Measurements from ENCODE around the gene STAP2. TPM values are rescaled to one million over a fixed set of nuclear protein-coding genes. Genes with fewer than 3 reads are reported as not detected.
"Not testable (repeated sequence)": the region's sequence is repeated elsewhere in the genome, so short reads cannot be mapped to it uniquely, and the experiment has no call there.

STAP2 gene
- total RNA-seq, 1 donor from 2014 or later = 3.7 TPM

DNA sequence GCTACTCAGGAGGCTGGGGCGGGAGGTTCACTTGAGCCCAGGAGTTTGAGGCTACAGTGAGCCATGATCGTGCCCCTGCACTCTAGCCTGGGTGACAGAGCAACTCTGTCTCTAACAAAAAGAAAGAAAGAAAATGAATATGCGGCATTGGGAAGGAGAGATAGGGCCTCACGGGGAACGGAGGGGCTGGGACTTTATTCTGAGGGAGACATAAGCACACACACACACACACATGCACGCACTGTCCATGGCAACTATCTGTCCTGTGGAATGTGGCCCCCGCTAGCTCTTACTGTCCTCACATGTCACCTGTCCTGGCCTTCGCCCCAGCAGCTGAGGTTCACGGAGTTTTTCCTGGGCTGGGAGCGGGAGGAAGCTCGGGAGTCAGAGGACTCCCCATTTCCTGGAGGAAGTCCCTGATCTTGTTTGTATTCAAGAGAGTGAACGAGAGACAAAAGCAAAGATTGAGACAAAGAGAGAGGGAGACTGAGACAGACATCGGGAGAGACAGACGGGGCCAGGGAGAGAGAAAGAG, 654 bp downstream of the STAP2 start:
- no peak for DNase-seq (ENCODE audit: low spot score)
- intact Hi-C loops (cut with DNase I) = no loop called here
- ATAC-seq = no peak

DNA sequence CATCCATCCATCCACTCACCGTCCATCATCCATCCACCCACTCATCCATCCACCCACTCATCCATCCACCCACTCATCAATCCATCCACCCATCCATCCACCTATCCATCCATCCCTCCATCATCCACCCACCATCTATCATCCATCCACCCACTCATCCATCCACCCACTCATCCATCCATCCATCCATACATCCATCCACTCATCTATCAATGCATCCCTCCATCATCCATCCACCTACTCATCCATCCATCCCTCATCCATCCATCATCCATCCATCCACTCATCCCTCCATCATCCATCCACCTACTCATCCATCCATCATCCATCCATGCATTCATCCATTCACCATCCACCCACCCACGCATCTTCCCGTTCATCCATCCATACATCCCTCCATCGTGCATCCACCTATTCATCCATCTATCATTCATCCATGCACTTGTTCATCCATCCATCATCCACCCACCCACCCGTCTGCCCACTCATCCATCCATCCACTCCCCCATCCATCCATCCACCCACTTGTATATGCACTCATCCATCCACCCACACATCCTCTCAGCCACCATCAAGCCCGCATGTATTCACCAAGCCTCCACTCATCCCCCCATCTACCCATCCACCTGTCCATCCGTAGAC, 3.6 kb downstream of the STAP2 start:
- no peak for DNase-seq (ENCODE audit: low spot score)
- intact Hi-C loops (cut with DNase I) = no loop called here
- no peak for ATAC-seq

- intact Hi-C loops (cut with DNase I) = no loop called here
- DNase-seq (ENCODE audit: low spot score) (no peak), ATAC-seq (no peak)
Measured at GRCh38 chr19:4329858-4330257, 8.8 kb downstream of the STAP2 start.

- intact Hi-C loops (cut with DNase I); DNase-seq (ENCODE audit: low spot score); ATAC-seq: not testable (repeated sequence)
Measured at GRCh38 chr19:4328991-4329681, 9.5 kb downstream of the STAP2 start.

- ATAC-seq (peak; percentile 96), DNase-seq (ENCODE audit: low spot score) (peak; percentile 97)
- intact Hi-C loops (cut with DNase I) = no loop called here
Measured at GRCh38 chr19:4328243-4328990, 10.2 kb downstream of the STAP2 start.

GRCh38 chr19:4327877-4328242, 10.8 kb downstream of the STAP2 start:
- no peak for ATAC-seq
- intact Hi-C loops (cut with DNase I) = no loop called here
- DNase-seq (ENCODE audit: low spot score) = no peak

DNA sequence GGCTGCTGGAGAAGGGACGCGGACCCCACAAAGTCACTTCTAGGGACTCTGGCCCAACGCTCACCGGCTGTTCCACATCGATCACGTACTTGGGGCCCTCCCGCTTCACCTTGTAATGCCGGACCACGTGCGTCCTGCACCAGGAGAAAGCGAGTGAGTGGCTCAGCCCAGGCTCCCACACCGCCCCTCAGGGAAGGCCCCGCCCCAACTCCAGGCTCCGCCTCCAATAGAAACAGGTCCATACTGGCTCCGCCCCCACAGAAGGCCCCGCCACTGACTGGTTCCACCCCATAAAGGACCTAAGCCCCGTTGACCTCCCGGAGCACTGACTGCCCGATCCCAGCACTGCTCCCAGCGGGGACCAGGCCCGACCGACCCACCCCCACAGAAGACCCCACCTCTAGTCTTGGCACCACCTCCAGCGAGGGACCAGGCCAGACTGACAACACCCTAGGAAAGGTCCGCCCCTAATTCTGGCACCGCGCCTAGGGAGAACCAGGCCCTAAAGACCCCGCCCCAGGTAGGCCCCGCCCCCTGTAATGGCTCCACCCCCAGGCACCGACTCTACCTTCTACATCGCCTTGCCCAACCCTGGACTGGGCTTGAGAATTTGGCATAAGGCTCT, 11.3 kb downstream of the STAP2 start:
- intact Hi-C loops (cut with DNase I) = no loop called here
- DNase-seq (ENCODE audit: low spot score) = peak; percentile 83
- ATAC-seq = peak; percentile 67

- intact Hi-C loops (cut with DNase I) = no loop called here
- DNase-seq (ENCODE audit: low spot score) = no peak
- ATAC-seq = no peak
Measured at GRCh38 chr19:4326837-4327251, 11.8 kb downstream of the STAP2 start.

DNA sequence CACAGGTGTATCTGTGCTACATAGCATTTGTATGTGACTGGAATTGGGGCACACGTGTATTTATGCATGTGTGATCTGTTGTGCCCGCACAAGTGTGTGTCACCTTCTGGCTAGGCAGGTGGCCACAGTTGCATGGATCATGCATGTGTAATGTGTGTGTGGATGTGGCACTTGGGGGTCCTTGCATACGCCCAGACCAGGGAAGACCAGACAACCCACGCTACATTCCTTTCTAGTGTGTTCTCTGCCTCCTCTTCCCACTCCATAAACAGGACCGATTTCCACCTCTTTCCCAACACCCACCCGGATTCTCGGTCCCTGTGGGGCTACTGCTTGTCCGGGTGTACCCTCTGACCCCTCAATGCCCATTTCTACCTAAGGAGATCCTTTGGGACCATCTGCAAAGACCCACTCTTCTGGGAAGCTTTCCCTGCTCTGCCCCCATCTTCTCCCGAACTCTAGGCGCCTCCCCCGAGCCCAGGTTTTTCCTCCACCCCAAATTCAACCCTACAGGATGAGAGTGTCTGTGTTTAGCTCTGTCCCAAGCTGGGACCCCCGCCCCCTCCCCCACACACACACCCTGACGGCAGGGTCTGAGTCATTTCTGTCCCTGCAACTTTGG, 12.3 kb downstream of the STAP2 start:
- intact Hi-C loops (cut with DNase I) = no loop called here
- DNase-seq (ENCODE audit: low spot score) = no peak
- ATAC-seq = no peak

DNA sequence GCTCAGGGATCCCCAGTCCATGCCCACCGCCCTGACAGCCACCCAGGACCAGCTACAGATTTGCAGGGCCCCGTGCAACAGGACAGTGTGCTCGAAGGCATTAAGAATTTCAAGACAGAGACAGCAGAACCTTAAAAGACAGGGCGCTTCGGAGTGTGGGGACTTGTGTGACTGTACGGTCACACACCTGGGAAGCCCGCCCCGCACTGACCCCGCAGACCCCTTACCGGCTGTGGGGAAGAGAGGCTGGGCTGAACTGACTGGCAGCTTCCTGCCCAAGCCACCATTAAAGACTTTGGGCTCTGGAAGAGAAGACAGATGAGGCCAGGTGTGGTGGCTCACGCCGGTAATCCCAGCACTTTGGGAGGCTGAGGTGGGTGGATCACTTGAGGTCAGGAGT, 14.4 kb downstream of the STAP2 start:
- ATAC-seq = no peak
- intact Hi-C loops (cut with DNase I) = no loop called here
- DNase-seq (ENCODE audit: low spot score) = no peak

- ATAC-seq (no peak), DNase-seq (ENCODE audit: low spot score) (no peak)
- intact Hi-C loops (cut with DNase I) = no loop called here
Measured at GRCh38 chr19:4323692-4324091, 14.9 kb downstream of the STAP2 start.

DNA sequence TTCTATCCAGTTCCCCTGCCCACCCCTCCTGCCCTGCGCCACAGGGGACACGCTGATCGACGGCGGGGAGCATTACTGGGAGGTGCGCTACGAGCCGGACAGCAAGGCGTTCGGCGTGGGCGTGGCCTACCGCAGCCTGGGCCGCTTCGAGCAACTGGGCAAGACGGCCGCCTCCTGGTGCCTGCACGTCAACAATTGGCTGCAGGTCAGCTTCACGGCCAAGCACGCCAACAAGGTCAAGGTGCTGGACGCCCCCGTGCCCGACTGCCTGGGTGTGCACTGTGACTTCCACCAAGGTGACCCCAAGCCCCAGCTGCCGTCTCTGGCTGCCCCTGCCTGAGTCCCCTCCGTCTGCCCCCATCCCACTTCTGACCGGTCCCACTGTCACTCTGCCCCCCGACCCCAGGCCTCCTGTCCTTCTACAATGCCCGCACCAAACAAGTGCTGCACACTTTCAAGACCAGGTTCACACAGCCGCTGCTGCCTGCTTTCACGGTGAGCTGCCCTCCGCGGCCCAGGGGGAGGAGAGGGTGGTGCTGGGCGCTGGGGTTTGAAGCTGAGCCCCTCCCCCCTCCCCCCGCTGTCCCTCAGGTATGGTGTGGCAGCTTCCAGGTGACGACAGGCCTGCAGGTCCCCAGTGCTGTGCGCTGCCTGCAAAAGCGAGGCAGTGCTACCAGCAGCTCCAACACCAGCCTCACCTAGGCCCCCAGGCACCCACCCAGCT, 15.5 kb downstream of the STAP2 start:
- ATAC-seq (no peak), DNase-seq (ENCODE audit: low spot score) (no peak)
- intact Hi-C loops (cut with DNase I) = no loop called here

DNA sequence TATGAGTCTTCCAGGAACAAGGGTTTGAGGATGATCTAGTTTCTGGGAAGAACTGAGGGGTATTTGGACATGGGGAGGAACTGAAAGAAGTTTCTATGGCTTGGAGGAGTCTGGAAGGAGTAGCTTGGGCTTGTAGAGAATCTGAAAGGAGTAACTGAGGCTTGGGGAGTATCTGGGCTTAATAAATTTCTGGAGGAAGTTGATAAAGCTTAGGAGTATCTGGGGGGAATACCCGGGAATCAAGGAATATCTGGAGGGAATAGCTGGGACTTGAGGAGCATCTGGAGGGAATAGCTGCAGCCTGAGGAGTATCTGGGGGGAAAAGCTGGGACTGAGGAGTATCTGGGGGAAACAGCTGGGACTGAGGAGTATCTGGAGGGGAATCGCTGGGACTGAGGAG, 18.2 kb downstream of the STAP2 start:
- intact Hi-C loops (cut with DNase I) = no loop called here
- DNase-seq (ENCODE audit: low spot score) = no peak
- no peak for ATAC-seq

- intact Hi-C loops (cut with DNase I) = no loop called here
- no peak for ATAC-seq
- DNase-seq (ENCODE audit: low spot score) = no peak
Measured at GRCh38 chr19:4319067-4319718, 19.4 kb downstream of the STAP2 start.

GRCh38 chr19:4318460-4318859, 20.2 kb downstream of the STAP2 start:
- DNase-seq (ENCODE audit: low spot score) (no peak), ATAC-seq (no peak)
- intact Hi-C loops (cut with DNase I) = no loop called here

DNA sequence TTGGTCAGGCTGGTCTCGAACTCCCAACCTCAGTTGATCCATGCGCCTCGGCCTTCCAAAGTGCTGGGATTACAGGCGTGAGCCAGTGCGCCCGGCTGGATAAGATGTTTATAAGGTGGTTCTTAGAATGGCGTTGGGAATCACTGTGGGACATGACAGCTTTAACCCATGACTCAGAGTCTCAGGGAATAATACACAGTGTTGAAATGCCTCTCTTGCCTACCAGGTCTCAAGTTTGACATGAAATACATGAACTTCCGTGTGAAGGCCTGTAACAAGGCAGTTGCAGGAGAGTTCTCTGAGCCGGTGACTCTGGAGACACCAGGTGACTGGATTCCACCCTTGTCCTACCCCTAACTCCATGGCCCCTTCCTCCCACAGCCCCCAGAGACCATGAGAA, 21.7 kb downstream of the STAP2 start:
- ATAC-seq = no peak
- no peak for DNase-seq (ENCODE audit: low spot score)
- intact Hi-C loops (cut with DNase I) = no loop called here

- no peak for ATAC-seq
- DNase-seq (ENCODE audit: low spot score) = no peak
- intact Hi-C loops (cut with DNase I) = no loop called here
Measured at GRCh38 chr19:4313847-4314490, 24.7 kb downstream of the STAP2 start.

All from sciatic nerve (tissue), 2 donors.